Mucosa of rectum (tissue), 2 donors: ENCODE results near the gene TAAR9.
"Not testable (repeated sequence)": the region's sequence is repeated elsewhere in the genome, so short reads cannot be mapped to it uniquely, and the experiment has no call there.

ENCODE experiments used
- H3K27ac ChIP-seq, 2 donors: one replicate each; pipeline ENCODE4 v1.7.0; 2013; ENCODE audit warnings: inconsistent platforms in 2 of 2, low read depth in 2 of 2, low read length in 2 of 2
- H3K27me3 ChIP-seq, 2 donors: one replicate each; pipeline ENCODE4 v1.7.0; 2013; ENCODE audit warnings: low read length in 2 of 2; ENCODE audit not compliant: control insufficient read depth in 2 of 2, insufficient read depth in 2 of 2
- H3K36me3 ChIP-seq, 2 donors: one replicate each; pipeline ENCODE4 v1.7.0; 2013; ENCODE audit warnings: low read length in 2 of 2; ENCODE audit not compliant: control insufficient read depth in 2 of 2, insufficient read depth in 2 of 2
- H3K4me1 ChIP-seq, 2 donors: one replicate each; pipeline ENCODE4 v1.7.0; 2013; ENCODE audit warnings: low read length in 2 of 2, mild to moderate bottlenecking in 1 of 2; ENCODE audit not compliant: control insufficient read depth in 2 of 2, insufficient read depth in 2 of 2
- H3K4me3 ChIP-seq, 2 donors: one replicate each; pipeline ENCODE4 v1.7.0; 2013; ENCODE audit warnings: low read length in 2 of 2
- H3K9ac ChIP-seq, 2 donors: one replicate each; pipeline ENCODE4 v1.7.0; 2013; ENCODE audit warnings: low read length in 2 of 2, low read depth in 1 of 2, mild to moderate bottlenecking in 1 of 2
- H3K9me3 ChIP-seq, 2 donors: one replicate each; pipeline ENCODE4 v1.7.0; 2013; ENCODE audit warnings: low read length in 2 of 2; ENCODE audit not compliant: control insufficient read depth in 2 of 2
- donor health status: healthy.
- donor health status: Normal muscosa, but diverticular disease.

Gene TAAR9

DNA sequence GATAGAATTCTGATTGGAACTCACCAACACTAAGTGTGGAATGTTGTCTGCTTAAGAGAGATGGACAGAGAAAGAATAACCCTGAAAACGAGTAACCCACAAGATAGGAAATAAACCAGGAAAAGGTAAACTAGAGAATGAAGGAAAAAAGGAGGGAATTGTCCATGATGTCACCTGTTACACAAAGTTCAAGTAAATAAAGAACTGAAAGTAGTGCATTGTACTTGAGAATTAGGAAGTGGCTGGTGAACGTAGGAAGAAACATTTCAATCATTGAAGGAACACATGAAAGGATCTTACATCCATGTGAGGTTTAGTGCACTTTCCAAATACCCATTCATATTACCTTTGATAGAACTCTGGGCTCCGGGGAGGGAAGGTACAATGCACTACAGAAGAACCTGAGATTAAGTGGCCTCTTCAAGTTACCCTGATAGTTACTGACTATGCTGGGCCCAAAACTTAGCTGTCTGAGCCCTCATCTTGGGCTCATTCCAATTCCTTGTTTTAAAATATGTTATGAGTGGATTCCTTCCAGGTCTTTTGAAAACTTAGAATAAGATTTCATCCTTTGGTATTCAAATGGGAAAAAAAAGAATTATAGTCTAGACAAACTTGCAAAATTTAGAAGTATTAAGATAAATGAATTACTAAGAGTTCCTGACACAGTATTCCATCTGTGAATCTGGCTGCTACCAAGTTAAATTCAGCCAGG is 24.1 kb upstream of the TAAR9 start:
- Histone ChIP-seq H3K4me1 (peaks cover 10 to 19% of the 10 kb centered on the region in 2 donors), H3K9ac (peak overlapping the region in 1 of 2 donors; percentile 75), H3K27me3 (no peaks in the 10 kb centered on the region), H3K4me3 (peak overlapping the region; percentile 91 to 98), H3K9me3 (no peaks in the 10 kb centered on the region), H3K36me3 (no peaks in the 10 kb centered on the region), H3K27ac (peak overlapping the region; percentile 89 to 90)

DNA sequence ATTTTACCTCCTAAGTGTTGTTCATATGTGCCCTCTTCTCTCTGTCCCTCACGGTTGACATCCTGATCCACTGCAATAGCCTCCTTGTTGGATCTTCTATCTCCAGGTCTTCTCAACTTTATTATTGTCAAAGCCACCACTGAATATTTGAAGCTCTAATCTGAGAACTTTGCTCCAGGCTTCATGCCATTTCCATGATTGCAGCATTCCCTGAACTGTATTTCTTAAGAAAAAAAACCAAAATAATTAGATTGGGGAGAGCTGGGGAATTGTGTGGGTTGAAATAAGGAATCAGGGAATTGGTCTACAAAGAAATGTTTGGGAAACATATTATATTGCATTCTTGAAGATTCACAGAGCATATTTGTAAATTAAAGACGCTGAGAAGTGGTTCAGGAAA is 22.7 kb upstream of the TAAR9 start:
- Histone ChIP-seq H3K9ac (no peak overlapping the region), H3K4me3 (no peak overlapping the region), H3K4me1 (peaks cover 9 to 19% of the 10 kb centered on the region in 2 donors), H3K27me3 (no peaks in the 10 kb centered on the region), H3K27ac (no peak overlapping the region), H3K36me3 (no peaks in the 10 kb centered on the region), H3K9me3 (no peaks in the 10 kb centered on the region)

DNA sequence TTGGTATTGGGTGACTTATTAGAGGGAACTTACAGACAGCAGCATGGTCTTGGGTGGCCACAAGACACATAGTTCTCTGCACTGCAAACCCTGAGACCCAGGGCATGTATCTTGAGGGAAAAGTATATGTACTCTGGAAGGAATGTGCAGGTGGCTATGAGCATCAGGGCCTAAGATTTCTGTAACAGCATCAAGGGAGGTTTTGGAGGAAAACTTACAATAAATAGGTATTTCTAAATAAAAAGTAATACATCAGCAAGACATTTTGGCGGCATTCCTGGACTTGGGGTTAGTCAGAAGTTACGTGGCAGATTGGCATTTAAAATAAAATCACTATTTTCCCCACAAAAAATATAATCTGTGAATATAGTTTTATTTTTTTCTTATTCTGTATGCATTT is 17.1 kb upstream of the TAAR9 start:
- H3K36me3 ChIP-seq: no peaks in the 10 kb centered on the region
- no peak overlapping the region for H3K9ac ChIP-seq
- no peaks in the 10 kb centered on the region for H3K9me3 ChIP-seq
- no peaks in the 10 kb centered on the region for H3K27me3 ChIP-seq
- no peak overlapping the region for H3K4me3 ChIP-seq
- H3K27ac ChIP-seq: no peak overlapping the region
- no peaks in the 10 kb centered on the region for H3K4me1 ChIP-seq

DNA sequence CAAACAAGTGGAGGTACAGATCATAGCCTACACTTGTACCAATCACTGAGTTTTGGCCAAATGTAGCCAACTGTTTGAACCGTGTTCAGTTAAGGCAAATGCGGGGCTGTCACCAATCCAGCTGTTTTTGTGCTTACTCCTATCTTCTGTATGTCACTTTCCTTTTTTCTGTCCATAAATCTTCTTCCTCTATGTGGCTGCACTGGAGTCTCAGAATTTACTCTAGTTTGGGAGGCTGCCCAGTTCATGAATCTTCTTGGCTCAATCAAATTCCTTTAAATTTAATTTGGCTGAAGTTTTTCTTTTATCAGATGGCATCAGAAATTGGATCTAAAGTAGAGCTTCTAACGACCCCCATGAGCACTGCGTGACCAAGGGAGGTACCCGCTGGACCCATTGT is 13.4 kb upstream of the TAAR9 start:
- Histone ChIP-seq H3K9me3 (no peaks in the 10 kb centered on the region), H3K4me3 (no peak overlapping the region), H3K4me1 (no peaks in the 10 kb centered on the region), H3K9ac (no peak overlapping the region), H3K36me3 (no peaks in the 10 kb centered on the region), H3K27ac (no peak overlapping the region), H3K27me3 (no peaks in the 10 kb centered on the region)

DNA sequence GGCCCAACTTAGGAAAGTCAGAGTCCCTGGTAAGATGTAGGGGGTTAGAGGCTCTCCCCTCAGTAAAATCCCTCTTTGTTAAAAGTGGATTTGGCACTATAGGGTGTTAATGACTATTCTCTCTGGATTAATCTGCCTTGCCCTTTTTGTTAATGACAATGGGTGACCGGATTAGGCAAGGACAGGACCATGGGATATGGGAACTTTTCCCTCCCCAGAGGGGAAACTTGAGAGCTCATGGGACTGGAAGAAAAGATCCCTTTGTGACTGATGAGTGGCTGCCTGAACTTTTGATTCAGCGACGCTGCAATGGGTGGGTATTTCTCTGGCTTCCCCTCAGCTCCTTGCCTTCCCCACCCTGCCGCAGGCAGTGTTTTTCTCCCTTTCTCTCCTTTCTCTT is 12.2 kb upstream of the TAAR9 start:
- H3K27ac ChIP-seq: no peak overlapping the region
- no peak overlapping the region for H3K9ac ChIP-seq
- H3K9me3 ChIP-seq: no peaks in the 10 kb centered on the region
- no peaks in the 10 kb centered on the region for H3K36me3 ChIP-seq
- no peak overlapping the region for H3K4me3 ChIP-seq
- H3K27me3 ChIP-seq: peaks cover 0 to 3% of the 10 kb centered on the region in 2 donors
- H3K4me1 ChIP-seq: peaks cover 0 to 3% of the 10 kb centered on the region in 2 donors

DNA sequence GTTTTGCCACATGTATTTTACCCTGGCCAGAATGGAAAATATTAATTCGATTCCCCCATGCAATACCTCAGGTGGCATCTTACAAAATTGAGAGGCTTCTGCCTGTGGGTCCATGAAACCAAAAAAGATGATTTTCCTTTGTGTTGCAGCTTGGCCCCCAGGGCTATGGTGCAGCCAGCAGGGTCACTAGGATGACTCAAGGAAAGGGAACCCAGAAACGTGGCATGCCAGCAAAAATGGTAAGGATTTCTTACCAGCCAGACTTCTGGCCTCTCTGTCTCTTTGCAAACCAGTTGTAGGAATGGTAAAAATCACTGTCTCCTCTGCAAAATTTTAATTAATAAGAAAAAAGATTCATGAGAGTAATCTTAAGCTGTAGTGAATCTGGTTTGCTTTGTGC is 11.6 kb upstream of the TAAR9 start:
- Histone ChIP-seq H3K4me3 (no peak overlapping the region), H3K9me3 (no peaks in the 10 kb centered on the region), H3K4me1 (peaks cover 0 to 3% of the 10 kb centered on the region in 2 donors), H3K36me3 (no peaks in the 10 kb centered on the region), H3K9ac (no peak overlapping the region), H3K27me3 (peaks cover 0 to 3% of the 10 kb centered on the region in 2 donors), H3K27ac (no peak overlapping the region)

DNA sequence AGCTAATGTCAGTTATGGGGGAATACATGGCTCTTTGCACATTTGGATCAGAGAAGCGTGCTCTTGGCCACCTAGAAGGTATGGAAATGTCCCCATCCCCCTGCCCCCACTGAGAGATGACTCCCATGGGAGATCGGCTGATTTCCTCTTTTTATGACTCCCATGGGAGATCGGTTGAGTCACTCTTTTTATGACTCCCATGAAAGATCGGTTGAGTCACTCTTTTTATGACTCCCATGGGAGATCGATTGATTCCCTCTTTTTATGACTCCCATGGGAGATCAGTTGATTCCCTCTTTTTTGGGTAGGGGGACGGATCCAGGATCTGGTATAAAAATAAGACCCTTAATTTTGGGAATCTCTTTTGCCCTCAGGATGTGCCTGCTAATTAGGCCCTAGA is 10.3 kb upstream of the TAAR9 start:
- peaks cover 0 to 3% of the 10 kb centered on the region in 2 donors for H3K27me3 ChIP-seq
- H3K4me3 ChIP-seq: no peak overlapping the region
- H3K27ac ChIP-seq: no peak overlapping the region
- peaks cover 0 to 3% of the 10 kb centered on the region in 2 donors for H3K4me1 ChIP-seq
- H3K9me3 ChIP-seq: no peaks in the 10 kb centered on the region
- H3K36me3 ChIP-seq: no peaks in the 10 kb centered on the region
- no peak overlapping the region for H3K9ac ChIP-seq

DNA sequence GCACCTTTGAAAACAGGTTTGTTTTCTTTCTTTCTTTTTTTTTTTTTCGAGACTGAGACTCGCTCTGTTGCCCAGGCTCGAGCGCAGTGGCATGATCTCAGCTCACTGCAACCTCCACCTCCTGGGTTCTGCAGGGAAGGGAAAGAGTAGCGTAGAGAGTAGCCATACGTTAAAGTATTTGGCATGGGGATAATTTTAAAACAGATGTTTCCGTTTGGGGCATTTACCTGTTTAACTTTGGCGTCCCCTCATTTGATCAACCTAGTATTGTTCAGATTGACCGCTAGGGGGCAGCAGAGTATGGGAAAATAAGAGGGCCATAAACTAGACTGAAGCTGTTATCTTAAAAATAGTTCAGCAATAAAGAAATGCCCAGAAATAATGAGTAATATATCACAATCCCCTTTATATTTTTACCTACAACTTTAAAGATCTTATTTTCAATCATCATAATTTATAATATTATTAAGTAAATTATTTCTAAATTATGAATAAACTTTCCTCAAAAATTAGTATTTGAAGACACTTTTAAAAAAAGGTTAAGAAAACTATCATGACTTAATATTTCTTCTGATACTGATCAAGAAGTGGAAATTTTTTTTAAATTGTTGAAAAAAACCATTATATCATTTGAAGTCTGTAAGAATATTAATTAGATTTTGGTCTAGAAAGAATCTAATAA is 7.6 kb upstream of the TAAR9 start:
- peaks cover 0 to 3% of the 10 kb centered on the region in 2 donors for H3K4me1 ChIP-seq
- H3K27me3 ChIP-seq: peaks cover 0 to 3% of the 10 kb centered on the region in 2 donors
- H3K27ac ChIP-seq: no peak overlapping the region
- peak overlapping the region; percentile 46 to 50 for H3K4me3 ChIP-seq
- H3K36me3 ChIP-seq: no peaks in the 10 kb centered on the region
- peak overlapping the region in 1 of 2 donors; percentile 10 for H3K9ac ChIP-seq
- no peaks in the 10 kb centered on the region for H3K9me3 ChIP-seq

DNA sequence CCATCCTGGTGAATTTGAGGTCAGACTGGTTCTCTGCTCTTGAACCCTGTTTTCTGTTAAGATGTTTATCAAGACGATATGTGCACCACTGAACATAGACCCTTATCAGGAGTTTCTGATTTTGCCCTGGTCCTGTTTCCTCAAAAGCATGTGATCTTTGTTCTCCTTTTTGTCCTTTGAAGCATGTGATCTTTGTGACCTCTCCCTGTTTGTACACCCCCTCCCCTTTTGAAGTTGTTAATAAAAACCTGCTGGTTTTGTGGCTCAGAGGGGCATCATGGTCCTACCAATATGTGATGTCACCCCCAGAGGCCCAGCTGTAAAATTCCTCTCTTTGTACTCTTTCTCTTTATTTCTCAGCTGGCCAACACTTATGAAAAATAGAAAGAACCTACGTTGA is 3.5 kb upstream of the TAAR9 start:
- H3K9me3 ChIP-seq, H3K4me3 ChIP-seq, H3K36me3 ChIP-seq, H3K27ac ChIP-seq, H3K27me3 ChIP-seq, H3K9ac ChIP-seq, H3K4me1 ChIP-seq: not testable (repeated sequence)

DNA sequence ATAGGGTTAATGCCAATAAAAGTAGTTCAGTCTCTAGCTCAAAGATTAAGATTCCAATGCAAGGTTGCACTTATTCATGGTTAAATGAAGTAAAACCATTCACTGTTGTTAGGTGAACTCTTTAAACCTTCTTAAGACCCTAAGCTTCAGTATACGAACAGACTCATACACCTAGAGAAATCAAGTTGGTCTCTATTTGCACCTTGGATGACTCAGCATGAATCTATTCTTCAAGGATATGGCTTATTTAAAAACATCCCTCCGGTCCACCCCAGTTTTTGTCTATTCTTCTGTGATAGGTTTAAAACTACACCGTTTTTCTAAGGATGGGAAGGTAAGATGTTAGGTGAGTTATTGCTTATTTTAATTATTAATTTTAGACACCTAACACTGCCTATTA is 932 bp upstream of the TAAR9 start:
- no peaks in the 10 kb centered on the region for H3K9me3 ChIP-seq
- H3K4me1 ChIP-seq: no peaks in the 10 kb centered on the region

More for the DNA sequence above, 932 bp upstream of the TAAR9 start:
- Histone ChIP-seq H3K4me3 (no peak overlapping the region), H3K27ac (no peak overlapping the region), H3K9ac (no peak overlapping the region), H3K36me3 (no peaks in the 10 kb centered on the region), H3K27me3 (peaks cover 4 to 9% of the 10 kb centered on the region in 2 donors)
